ENCODE measurements around the gene PRKACG. TPM values are rescaled to one million over a fixed set of nuclear protein-coding genes. Genes with fewer than 3 reads are reported as not detected.

PRKACG gene
- total and polyA plus RNA-seq, 2 of the 8 experiments (the other 6 are each of a cell fraction or from before 2014, with no cell fraction given), result not detected

- no peak for TF ChIP-seq SP1 (IDR thresholded peaks at IDR 0.05; ENCODE audit: low read depth, low read length)
- TF ChIP-seq CTCF (IDR thresholded peaks at IDR 0.05; ENCODE audit: control extremely low read depth in 1 of 3, insufficient read depth in 1 of 3, low read depth in 1 of 3, low read length in 3 of 3), result peak; percentile 94 to 97 (median 95)
- TF ChIP-seq NANOG (IDR thresholded peaks at IDR 0.05; ENCODE audit: insufficient read depth, low read depth, low read length, poor library complexity, severe bottlenecking), result no peak
- no peak; a peak in 1 of 3 replicates for TF ChIP-seq EP300 (IDR thresholded peaks at IDR 0.05; ENCODE audit: borderline replicate concordance in 1 of 2, low read depth in 2 of 2, low read length in 2 of 2)
- TF ChIP-seq E2F6 (IDR thresholded peaks at IDR 0.05), result no peak
- no peak for TF ChIP-seq CHD1 (IDR thresholded peaks at IDR 0.05; ENCODE audit: low read depth, low read length)
- TF ChIP-seq TAF1 (IDR thresholded peaks at IDR 0.05; ENCODE audit: low read depth, low read length), result peak; percentile 72
- no peak for TF ChIP-seq CTBP2 (IDR thresholded peaks at IDR 0.05; ENCODE audit: borderline replicate concordance, insufficient read depth, insufficient read length, low read length)
- peak; percentile 78 for TF ChIP-seq POLR2AphosphoS5 (IDR thresholded peaks at IDR 0.05; ENCODE audit: low read depth, low read length)
- peak; percentile 51; the same call in 1 of the 2 replicates for TF ChIP-seq YY1 (IDR thresholded peaks at IDR 0.05; ENCODE audit: low read depth, low read length)
- TF ChIP-seq TAF7 (optimal IDR thresholded peaks at IDR 0.05; ENCODE audit: borderline replicate concordance, low read depth, low read length), result peak; percentile 84
- no peak for TF ChIP-seq ATF2 (IDR thresholded peaks at IDR 0.05; ENCODE audit: low read length)
- no peak for TF ChIP-seq SAP30 (IDR thresholded peaks at IDR 0.05; ENCODE audit: insufficient read depth, insufficient replicate concordance, low read length)
- no peak for TF ChIP-seq JUN (IDR thresholded peaks at IDR 0.05; ENCODE audit: low read depth, low read length)
- no peak for TF ChIP-seq SP4 (IDR thresholded peaks at IDR 0.05; ENCODE audit: low read length)
- peak; percentile 59; the same call in 1 of the 2 replicates for TF ChIP-seq GABPA (IDR thresholded peaks at IDR 0.05; ENCODE audit: borderline replicate concordance, insufficient read depth, low read length)
- TF ChIP-seq RXRA (IDR thresholded peaks at IDR 0.05; ENCODE audit: insufficient read depth, low read depth, low read length), result no peak
These were observed 21.8 kb upstream of the PRKACG start, which contains the start of gene FXN (continued) for GRCh38 chr9:69035438-69036308.

Measured in H1 (cell line).